ENCODE results near the gene WDR18. TPM values are rescaled to one million over a fixed set of nuclear protein-coding genes. Genes with fewer than 3 reads are reported as not detected.
"Not testable (repeated sequence)": the region's sequence is repeated elsewhere in the genome, so short reads cannot be mapped to it uniquely, and the experiment has no call there.

Gene WDR18
- total RNA-seq, 2 donors from 2014 or later = 21.5 to 28.1 TPM

GRCh38 chr19:947707-948539 lies 36.2 kb upstream of the WDR18 start:
- intact Hi-C loops (cut with DNase I, micrococcal nuclease) = no loop called here
- no peak for ATAC-seq
- DNase-seq = peak; percentile 74 to 77

- no peak for DNase-seq
- ATAC-seq = no peak
- intact Hi-C loops (cut with DNase I, micrococcal nuclease) = no loop called here
These were observed 35.2 kb upstream of the WDR18 start for GRCh38 chr19:948842-949496.

DNA sequence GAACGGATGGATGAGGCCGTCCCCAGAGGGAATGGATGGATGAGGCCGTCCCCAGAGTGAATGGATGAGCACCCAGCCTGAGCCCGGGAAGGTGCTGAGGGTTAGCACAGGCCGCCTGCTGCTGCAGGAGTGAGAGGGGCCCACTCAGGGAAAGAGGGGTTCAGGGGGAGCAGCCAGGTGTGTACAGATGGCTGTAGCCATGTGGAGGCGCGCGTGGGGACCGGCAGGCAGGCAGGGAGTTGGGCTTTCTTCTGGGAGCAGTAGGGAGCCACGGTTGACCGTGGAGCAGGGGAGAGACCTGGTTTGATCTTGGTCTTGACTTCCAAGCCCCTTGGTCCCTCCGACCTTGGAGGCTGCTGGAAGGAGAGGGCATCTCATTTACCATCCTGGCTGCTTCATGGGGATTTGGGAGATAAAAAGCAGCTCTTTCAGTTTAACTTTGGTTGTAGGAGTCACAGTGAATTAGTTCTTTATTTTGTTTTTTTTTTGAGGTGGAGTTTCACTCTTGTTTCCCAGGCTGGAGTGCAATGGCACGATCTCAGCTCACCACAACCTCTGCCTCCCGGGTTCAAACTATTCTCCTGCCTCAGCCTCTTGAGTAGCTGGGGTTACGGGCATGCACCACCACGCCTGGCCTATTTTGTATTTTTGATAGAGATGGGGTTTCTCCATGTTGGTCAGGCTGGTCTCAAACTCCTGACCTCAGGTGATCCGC lies 33.6 kb upstream of the WDR18 start:
- intact Hi-C loops (cut with DNase I, micrococcal nuclease) = no loop called here
- DNase-seq = no peak

DNA sequence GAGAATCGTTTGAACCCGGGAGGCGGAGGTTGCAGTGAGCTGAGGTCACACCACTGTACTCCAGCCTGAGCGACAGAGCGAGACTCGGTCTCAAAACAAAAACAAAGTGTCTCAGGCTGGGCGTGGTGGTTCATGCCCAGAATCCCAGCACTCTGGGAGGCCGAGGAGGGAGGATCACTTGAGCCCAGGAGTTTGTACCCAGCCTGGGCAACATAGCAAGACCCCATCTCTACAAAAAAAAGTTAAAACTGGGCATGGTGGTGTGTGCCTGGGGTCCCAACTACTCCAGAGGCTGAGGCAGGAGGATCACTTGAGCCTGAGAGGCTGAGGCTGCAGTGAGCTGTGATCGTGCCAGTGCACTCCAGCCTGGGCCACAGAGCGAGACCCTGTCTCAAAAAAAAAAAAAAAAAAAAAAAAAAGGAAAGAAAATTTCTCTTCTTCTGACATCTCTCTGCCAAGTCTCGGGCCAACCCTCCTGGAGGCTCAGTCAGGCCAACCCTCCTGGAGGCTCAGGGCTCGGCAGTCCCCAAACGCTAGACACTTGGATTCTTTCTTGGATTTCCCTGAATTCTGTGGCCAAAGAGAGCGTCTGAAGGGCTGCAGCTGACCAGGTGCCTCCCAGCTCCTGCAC lies 32.0 kb upstream of the WDR18 start:
- no peak for DNase-seq
- intact Hi-C loops (cut with DNase I, micrococcal nuclease) = no loop called here
- no peak for ATAC-seq

More for the DNA sequence above, 33.6 kb upstream of the WDR18 start:
- ATAC-seq = no peak

DNA sequence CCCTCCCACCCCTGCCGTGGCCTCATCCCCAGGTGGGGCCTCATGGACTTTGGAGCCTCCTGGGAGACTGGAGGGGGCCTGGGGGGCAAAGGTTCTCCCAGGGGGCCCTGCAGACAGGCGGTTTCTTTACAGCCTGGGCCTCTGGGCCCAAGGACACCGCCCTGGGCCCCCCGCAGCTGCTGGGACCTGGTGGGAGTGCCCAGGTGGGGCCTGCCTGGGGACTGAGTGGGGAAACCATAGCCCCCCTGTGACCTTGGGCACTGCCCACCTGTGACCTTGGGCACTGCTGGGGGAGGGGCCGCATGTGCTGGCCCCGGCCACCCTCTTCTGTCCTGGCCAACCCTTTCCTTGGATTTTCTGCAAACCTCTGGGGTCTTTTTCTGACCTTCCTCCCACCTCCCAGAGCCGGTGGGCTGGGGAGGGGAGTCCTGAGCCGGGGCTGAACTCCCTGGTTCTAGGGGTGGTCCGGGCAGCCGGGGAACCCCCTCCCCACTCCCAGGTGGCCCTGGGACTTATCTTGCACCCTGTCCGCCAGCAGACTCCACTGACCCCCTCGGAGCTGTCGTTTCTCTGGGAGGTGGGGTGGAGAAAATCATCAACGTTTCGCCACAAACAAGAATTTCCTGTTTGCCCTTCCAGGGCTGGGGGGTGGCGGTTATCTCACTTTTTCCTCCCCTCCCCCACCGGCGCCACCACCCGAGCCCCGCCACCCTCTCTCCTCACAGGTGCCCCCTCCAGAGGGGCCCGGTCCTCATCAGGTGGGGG lies 31.3 kb upstream of the WDR18 start:
- intact Hi-C loops (cut with DNase I, micrococcal nuclease) = no loop called here
- DNase-seq (peak in 1 of 2 donors; percentile 58), ATAC-seq (peak; percentile 79)

DNA sequence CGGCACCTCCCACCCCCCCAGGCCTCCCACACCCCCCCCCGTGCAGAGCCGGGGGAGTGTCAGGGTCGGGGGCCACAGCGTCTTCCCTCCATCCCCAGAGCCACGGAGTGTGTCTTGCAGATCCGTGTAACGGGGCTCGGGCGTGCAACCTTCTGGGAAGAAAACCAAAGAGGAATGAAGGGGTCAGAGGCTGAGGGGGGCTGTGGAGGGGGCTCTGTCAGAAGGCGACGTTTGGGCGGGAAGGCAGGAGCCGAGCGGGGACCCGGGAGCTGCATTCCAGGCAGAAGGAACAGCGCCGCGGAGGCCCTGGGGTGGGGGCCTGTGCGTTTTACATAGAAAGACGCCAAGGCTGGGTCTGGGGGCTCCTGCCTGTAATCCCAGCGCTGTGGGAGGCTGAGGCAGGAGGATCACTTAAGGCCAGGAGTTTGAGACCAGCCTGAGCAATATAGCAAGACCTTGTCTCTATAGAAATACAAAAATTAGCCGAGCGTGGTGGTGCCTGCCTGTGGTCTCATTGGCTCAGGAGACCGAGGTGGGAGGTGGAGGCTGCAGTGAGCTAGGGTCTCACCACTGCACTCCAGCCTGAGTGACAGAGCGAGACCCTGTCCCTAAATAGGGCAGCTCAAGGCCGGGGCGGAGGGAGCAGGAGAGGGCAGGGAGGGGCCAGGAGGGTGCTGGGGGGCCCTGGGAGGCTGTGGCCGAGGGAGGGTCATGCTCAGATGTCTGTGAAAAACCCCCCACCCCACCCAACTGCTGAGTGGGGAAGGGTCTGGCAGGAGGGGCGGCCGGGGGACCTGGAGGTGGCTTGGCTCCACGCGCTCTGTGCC lies 30.5 kb upstream of the WDR18 start:
- intact Hi-C loops (cut with DNase I, micrococcal nuclease) = no loop called here
- ATAC-seq (no peak), DNase-seq (no peak)

DNA sequence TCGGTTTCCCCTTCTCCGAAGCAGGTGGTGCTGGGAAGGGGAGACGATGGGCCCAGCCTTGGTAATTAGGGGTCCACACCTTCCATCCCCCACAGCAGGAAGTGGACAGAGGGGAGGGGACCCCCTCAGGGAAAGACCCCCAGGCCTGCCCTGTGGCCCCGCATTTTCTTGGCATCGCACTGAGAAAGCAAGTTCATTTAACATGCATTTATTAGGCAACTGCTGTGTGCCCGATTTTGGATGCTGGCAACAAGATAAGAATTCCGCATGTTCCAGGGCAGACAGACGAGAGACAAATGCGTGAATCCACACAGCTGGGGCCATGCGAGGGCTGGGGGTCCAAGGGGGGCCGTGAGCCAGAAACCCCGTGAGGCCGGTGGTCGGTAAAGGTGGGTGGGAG lies 29.9 kb upstream of the WDR18 start:
- DNase-seq = no peak
- no peak for ATAC-seq

GRCh38 chr19:954672-955494 lies 29.3 kb upstream of the WDR18 start:
- DNase-seq (no peak), ATAC-seq (no peak)
- intact Hi-C loops (cut with DNase I, micrococcal nuclease) = no loop called here

More for the DNA sequence above, 29.9 kb upstream of the WDR18 start:
- intact Hi-C loops (cut with DNase I, micrococcal nuclease) = no loop called here

DNA sequence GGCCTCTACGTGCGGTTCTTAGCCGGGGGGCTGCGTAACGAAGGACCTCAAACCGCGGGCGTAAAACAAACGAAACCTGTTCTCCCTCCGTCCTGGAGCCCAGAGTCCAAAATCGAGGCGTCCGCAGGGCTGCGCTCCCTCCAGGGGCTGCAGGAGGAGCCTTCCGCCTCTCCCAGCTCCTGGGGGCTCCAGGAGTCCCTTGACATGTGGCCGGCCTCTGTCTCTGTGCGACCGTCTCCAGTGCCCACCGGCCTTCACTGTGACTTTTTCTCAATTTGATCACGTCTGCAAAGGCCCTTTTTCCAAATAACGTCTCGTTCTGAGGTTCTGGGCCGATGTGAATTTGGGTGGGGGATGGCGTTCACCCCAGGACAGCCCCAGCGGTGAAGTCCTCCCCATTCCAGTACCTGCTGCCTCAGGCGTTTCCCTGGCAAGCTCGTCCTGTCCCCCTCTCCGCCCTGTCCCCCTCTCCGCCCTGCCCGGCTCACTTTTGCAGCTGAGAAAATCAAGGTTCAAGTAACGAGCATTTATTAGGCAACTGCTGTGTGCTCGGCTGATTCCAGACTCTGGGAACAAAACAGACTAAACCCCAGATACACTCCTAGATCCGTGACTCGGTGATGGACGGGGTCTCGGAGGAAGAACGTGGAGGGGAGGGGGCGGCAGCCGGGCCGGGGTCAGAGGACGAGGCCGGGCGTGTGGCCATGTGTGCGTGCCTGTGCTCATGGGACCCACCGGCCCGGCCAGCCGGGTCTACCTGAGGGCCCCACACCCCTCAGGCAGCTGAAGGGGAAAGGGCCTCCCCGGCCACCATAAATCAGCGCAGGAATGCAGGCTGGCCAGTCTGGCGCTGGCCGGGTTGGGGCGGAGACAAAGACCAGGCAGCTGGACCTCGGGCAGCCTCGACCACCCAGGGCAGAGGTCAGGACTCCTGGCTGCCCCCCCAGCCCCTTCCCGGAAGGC lies 28.1 kb upstream of the WDR18 start:
- ATAC-seq (peak; percentile 28), DNase-seq (no peak)
- intact Hi-C loops (cut with DNase I, micrococcal nuclease) = no loop called here

DNA sequence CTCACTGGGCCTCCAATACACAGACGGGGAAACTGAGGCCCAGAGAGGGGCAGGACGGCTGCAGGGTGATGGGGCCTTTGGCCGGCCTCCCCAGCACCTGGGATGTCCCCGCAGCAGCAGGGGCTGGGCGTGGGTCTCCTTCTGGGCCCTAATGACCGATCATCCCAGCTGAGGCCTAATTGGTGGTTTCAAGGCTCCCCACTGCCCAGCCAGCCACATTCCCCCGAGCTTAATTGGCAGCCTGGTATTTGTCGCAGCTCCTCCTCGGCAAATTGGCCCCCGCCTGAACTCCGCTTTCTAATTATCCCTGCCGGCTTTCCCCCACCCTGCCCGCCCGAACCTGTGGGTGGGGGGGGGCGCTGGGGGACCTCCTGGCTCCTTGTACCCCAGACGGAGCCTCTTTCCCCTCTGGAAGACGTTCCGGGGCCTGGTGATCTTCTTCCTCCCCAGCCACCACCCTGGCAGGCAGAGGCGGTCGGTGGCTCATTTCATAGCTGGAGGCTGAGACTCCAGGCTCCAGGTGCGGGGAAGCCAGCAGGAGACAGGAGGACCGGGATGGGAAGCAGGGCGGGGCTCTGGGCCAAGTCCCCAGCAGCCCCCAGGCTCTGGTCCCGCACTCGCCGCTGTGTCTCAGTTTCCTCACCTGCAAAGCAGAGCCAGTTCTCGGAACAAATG lies 27.2 kb upstream of the WDR18 start:
- intact Hi-C loops (cut with DNase I, micrococcal nuclease) = no loop called here
- DNase-seq (no peak), ATAC-seq (peak; percentile 18)

GRCh38 chr19:957578-957977 lies 26.6 kb upstream of the WDR18 start:
- intact Hi-C loops (cut with DNase I, micrococcal nuclease); ATAC-seq; DNase-seq: not testable (repeated sequence)

- peak; percentile 52 for ATAC-seq
- no peak for DNase-seq
- intact Hi-C loops (cut with DNase I, micrococcal nuclease) = no loop called here
These were observed 24.9 kb upstream of the WDR18 start for GRCh38 chr19:958967-959855.

- intact Hi-C loops (cut with DNase I, micrococcal nuclease) = no loop called here
- ATAC-seq (no peak), DNase-seq (no peak)
These were observed 24.1 kb upstream of the WDR18 start for GRCh38 chr19:960020-960419.

- ATAC-seq (no peak), DNase-seq (no peak)
- intact Hi-C loops (cut with DNase I, micrococcal nuclease) = no loop called here
These were observed 23.6 kb upstream of the WDR18 start for GRCh38 chr19:960601-960938.

Data from left colon (tissue), 2 donors.